ENCODE results near the gene DAND5.

Gene DAND5

DNA sequence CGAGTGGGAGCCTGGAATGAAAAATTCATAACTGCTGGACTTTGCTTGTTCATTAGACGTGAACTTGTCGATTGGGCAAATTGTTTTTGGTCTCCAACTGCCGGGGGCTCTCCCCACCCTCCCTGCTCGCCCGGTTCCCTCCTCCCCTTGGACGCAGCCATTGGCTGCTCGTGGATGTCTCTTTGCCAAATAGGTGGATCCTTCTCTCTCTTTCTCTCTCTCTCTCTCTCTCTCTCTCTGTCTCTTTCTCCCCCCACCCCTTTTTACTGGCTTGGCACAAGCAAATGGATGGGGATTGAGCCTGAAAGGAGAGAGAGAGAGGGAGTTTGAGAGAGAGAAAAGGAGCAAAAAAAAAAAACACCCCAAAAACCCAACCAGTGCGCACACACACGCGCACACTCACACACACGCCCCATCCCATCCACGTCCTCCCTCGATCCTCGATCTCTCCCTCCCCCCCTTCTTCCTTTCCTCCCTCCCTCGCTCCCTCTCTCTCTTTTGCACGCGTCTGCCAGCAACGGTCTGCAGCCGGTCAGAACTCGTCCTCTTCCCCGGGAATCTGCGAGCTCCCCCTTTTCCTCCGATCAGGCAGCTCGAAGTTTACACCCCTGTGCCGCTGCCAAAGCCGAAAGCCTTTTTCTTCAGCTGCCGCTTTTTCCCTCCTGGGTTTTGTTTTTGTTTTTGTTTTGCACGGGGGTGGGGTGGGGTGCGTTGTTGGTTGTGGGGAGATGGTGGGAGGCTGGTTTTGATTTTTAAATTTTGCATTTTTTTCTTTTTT is 53.7 kb downstream of the DAND5 start:
- peak overlapping the region; percentile 51 for H3K4me3 ChIP-seq (replicated peaks; ENCODE audit: low read depth, low read length)
- peak; percentile 96 for DNase-seq (ENCODE audit: low read depth)
- TF ChIP-seq, protein P1, sequence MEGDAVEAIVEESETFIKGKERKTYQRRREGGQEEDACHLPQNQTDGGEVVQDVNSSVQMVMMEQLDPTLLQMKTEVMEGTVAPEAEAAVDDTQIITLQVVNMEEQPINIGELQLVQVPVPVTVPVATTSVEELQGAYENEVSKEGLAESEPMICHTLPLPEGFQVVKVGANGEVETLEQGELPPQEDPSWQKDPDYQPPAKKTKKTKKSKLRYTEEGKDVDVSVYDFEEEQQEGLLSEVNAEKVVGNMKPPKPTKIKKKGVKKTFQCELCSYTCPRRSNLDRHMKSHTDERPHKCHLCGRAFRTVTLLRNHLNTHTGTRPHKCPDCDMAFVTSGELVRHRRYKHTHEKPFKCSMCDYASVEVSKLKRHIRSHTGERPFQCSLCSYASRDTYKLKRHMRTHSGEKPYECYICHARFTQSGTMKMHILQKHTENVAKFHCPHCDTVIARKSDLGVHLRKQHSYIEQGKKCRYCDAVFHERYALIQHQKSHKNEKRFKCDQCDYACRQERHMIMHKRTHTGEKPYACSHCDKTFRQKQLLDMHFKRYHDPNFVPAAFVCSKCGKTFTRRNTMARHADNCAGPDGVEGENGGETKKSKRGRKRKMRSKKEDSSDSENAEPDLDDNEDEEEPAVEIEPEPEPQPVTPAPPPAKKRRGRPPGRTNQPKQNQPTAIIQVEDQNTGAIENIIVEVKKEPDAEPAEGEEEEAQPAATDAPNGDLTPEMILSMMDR (IDR thresholded peaks at IDR 0.05; ENCODE audit: low read length, missing control alignments) = no peak

DNA sequence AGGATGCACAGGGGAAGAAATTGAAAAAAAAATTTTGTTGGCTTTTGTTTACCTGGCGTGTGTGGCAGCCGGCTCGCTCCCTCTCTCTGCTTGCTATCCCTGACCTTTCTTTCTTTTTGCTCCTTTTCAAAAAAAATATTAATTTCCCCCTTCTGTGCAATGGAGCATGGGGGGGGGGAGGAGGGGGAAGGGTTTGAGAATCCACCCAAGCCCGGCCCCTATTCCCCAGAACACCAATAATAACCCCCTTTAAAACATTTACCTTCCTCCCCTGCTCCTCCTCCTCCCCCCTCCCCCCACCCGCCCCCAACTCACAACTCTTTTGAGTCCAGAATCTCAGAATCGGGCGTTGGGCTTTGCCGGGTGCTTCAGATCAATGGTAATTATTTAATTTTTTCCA is 54.3 kb downstream of the DAND5 start:
- TF ChIP-seq, protein P1 (IDR thresholded peaks at IDR 0.05; ENCODE audit: low read length, missing control alignments) = no peak
- H3K4me3 ChIP-seq (replicated peaks; ENCODE audit: low read depth, low read length) = peak overlapping the region; percentile 51
- peak; percentile 52 for DNase-seq (ENCODE audit: low read depth)

Measured in fibroblast of pulmonary artery (primary cell).